Kidney (tissue), 14 donors: ENCODE measurements around the gene RAVER1. TPM values are rescaled to one million over a fixed set of nuclear protein-coding genes. Genes with fewer than 3 reads are reported as not detected.

Source experiments
- DNase-seq, 5 donors: peaks; one replicate each; pipeline ENCODE4 v3.0.0-alpha.2; 2013 to 2020
- FAIRE-seq: peaks from 2 replicates; lab custom pipeline; 2012; peaks lifted over from hg19 to GRCh38; lab: Jason Lieb, UNC
- H3K27ac ChIP-seq, 2 donors: one replicate each; pipeline ENCODE4 v1.7.0; 2013; ENCODE audit warnings: low read depth in 2 of 2, low read length in 2 of 2, inconsistent platforms in 1 of 2
- H3K27me3 ChIP-seq: one replicate; pipeline ENCODE4 v1.7.1; 2013; ENCODE audit warnings: low read length, inconsistent platforms; ENCODE audit not compliant: control insufficient read depth, insufficient read depth
- H3K36me3 ChIP-seq, 3 donors: one replicate each; pipeline versions ENCODE4 v1.7.0 to v1.7.1; 2013; ENCODE audit warnings: low read length in 3 of 3, control low read depth in 1 of 3, inconsistent platforms in 1 of 3; ENCODE audit not compliant: insufficient read depth in 3 of 3, control insufficient read depth in 2 of 3
- H3K4me1 ChIP-seq, 3 donors: one replicate each; pipeline versions ENCODE4 v1.7.0 to v1.7.1; 2013; ENCODE audit warnings: low read length in 3 of 3, inconsistent platforms in 1 of 3, low read depth in 1 of 3; ENCODE audit not compliant: control insufficient read depth in 2 of 3, insufficient read depth in 2 of 3
- H3K4me3 ChIP-seq, 3 donors: one replicate each; pipeline versions ENCODE4 v1.7.0 to v1.8.1; 2013; ENCODE audit warnings: low read length in 3 of 3, control low read depth in 1 of 3, inconsistent platforms in 1 of 3
- H3K9ac ChIP-seq, 3 donors: one replicate each; pipeline versions ENCODE4 v1.7.0 to v1.7.1; 2013; ENCODE audit warnings: low read length in 3 of 3, control low read depth in 1 of 3, inconsistent platforms in 1 of 3
- H3K9me3 ChIP-seq, 3 donors: one replicate each; pipeline versions ENCODE4 v1.7.0 to v1.7.1; 2013; ENCODE audit warnings: low read length in 3 of 3, control low read depth in 1 of 3, inconsistent platforms in 1 of 3; ENCODE audit not compliant: control insufficient read depth in 2 of 3, insufficient read depth in 1 of 3
- CTCF ChIP-seq: IDR thresholded peaks from 3 replicates; pipeline ENCODE4 v1.5.1; 2012; ENCODE audit warnings: mild to moderate bottlenecking, moderate library complexity, borderline replicate concordance; ENCODE audit not compliant: insufficient read depth; ENCODE audit errors: extremely low read depth
- intact Hi-C: fragments of 100-400 bp; cut with DNase I; formaldehyde crosslinking; loops from one replicate; pipeline ENCODE4 v1.11.1; 2022
- polyA plus RNA-seq: library from polyadenylated mRNA; stranded (reverse); fragments of 350-450 nt; fragmentation: Illumina TruSeq; extraction: RNeasy Lipid Tissue Mini Kit (QIAGEN cat#74804); gene quantifications from one replicate; pipeline ENCODE4 v1.2.3, GENCODE V29; 2014; ENCODE audit warnings: low read depth, low replicate concordance; ENCODE audit not compliant: insufficient read depth
- total RNA-seq: library from RNA; stranded (reverse); fragmentation: NEBNext Ultra II Directional; extraction: Animal tissue kit (Norgen Biotek cat#: 25700); gene quantifications from one replicate; pipeline ENCODE4 v1.2.1, GENCODE V29; 2021
- donor health status: control.
- donor health status: control.
- donor health status: control.
- donor health status: control.
- donor health status: control.
- donor health status: DM: yes; HTN: yes; CAD: no.
- donor health status: Normal renal cell carcinoma (clear cell type).

RAVER1 gene
- total and polyA plus RNA-seq, 2 donors from 2014 or later = 9.1 to 38.4 TPM

GRCh38 chr19:10364644-10365043 is 31.3 kb upstream of the RAVER1 start:
- Histone ChIP-seq H3K36me3 (peaks cover 0 to 21% (median 11%) of the 10 kb centered on the region in 3 donors), H3K4me3 (no peak overlapping the region), H3K9ac (no peak overlapping the region), H3K27ac (no peak overlapping the region), H3K27me3 (no peaks in the 10 kb centered on the region), H3K4me1 (no peaks in the 10 kb centered on the region), H3K9me3 (no peaks in the 10 kb centered on the region)
- intact Hi-C loops = no loop called here
- no peak for TF ChIP-seq CTCF
- DNase-seq (no peak), FAIRE-seq (no peak)

- TF ChIP-seq CTCF = no peak
- DNase-seq (no peak), FAIRE-seq (no peak)
- Histone ChIP-seq H3K27ac (no peak overlapping the region), H3K9ac (no peak overlapping the region), H3K27me3 (no peaks in the 10 kb centered on the region), H3K36me3 (peaks cover 0 to 24% (median 11%) of the 10 kb centered on the region in 3 donors), H3K9me3 (no peaks in the 10 kb centered on the region), H3K4me3 (no peak overlapping the region), H3K4me1 (no peaks in the 10 kb centered on the region)
- intact Hi-C loops = no loop called here
Measured at GRCh38 chr19:10363789-10364281, 30.5 kb upstream of the RAVER1 start.

- no peak overlapping the region for H3K4me3 ChIP-seq
- peaks cover 0 to 24% (median 5%) of the 10 kb centered on the region in 3 donors for H3K36me3 ChIP-seq
- no peak for DNase-seq
- TF ChIP-seq CTCF = no peak
- intact Hi-C loops = no loop called here
- H3K4me1 ChIP-seq = no peaks in the 10 kb centered on the region
- no peak overlapping the region for H3K27ac ChIP-seq
- no peaks in the 10 kb centered on the region for H3K27me3 ChIP-seq
- FAIRE-seq = no peak
- H3K9me3 ChIP-seq = no peaks in the 10 kb centered on the region
- H3K9ac ChIP-seq = no peak overlapping the region
Measured at GRCh38 chr19:10362259-10362658, 28.9 kb upstream of the RAVER1 start.

- Histone ChIP-seq H3K9me3 (no peaks in the 10 kb centered on the region), H3K4me3 (no peak overlapping the region), H3K27me3 (no peaks in the 10 kb centered on the region), H3K4me1 (no peaks in the 10 kb centered on the region), H3K27ac (no peak overlapping the region), H3K36me3 (peaks cover 0 to 24% (median 5%) of the 10 kb centered on the region in 3 donors), H3K9ac (no peak overlapping the region)
- no peak for TF ChIP-seq CTCF
- FAIRE-seq = no peak
- intact Hi-C loops = no loop called here
- DNase-seq = no peak
Measured at GRCh38 chr19:10361569-10362011, 28.3 kb upstream of the RAVER1 start.
